ENCODE results near the gene IGFLR1.
"Not testable (repeated sequence)": the region's sequence is repeated elsewhere in the genome, so short reads cannot be mapped to it uniquely, and the experiment has no call there.

Gene IGFLR1

DNA sequence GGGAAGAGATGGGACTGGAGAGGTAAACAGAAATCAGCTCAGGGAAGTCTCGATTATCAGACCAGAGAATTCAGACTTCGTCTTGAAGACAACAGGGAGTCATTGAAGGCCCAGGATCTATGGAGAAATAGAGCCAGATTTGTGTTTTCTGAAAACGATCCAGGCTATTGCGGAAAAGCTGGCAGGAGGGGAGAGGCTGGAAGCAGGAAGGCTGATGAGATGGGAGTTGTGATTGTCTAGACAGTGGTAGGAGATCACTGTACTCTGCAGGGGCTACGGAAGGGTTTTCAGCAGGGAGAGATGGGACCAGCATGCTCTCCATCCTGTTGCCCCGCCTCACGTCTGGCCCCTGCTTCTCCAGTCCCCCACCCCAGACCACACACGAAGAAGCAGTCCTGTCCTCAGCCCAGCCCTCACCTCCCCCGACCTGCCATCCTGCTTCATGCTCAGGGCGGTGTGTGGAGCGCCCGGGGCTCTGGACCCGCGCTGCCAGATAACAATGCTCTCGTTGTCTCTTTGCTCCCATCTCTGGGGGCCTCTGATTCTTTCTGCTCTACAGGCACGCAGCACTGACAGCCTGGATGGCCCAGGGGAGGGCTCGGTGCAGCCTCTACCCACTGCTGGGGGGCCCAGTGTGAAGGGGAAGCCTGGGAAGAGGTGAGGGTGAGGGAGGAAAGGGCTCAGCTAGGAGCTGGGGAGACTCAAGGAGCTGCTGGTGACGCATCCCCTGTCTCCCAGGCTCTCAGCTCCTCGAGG, 35.0 kb upstream of the IGFLR1 start:
- DNase-seq, result no peak

DNA sequence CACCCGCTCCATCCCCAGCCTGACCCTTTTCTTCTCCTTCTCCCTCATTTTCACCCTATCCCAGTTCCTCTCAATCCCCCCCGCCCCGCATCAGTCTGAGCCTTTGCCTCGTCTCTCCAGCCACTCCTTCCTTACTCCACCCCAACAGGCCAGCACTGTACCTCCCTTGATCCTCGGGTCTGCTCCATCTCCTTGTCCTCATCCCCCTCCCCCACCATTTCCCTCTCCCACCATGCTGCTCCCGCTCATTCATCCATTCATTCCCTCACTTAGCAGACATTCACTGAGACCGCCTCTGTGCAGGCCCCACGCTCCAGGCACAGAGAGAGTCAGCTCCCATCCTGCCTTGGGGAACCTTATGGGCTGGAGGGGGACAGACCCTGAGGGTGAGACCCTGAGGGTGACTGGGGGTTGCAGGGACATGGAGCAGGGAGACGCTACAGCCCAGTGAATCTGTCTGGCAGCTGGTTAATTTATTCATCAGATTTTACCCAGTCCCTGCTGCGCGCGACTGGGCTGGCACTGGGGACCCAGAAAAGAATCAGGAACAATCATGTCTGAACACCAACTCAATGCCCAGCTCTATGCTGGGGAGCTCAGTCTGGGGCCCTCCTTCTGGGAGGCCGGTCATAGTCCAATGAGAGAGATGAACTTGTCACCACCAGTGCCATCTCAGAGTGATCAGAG, 34.0 kb upstream of the IGFLR1 start:
- DNase-seq, result no peak

DNA sequence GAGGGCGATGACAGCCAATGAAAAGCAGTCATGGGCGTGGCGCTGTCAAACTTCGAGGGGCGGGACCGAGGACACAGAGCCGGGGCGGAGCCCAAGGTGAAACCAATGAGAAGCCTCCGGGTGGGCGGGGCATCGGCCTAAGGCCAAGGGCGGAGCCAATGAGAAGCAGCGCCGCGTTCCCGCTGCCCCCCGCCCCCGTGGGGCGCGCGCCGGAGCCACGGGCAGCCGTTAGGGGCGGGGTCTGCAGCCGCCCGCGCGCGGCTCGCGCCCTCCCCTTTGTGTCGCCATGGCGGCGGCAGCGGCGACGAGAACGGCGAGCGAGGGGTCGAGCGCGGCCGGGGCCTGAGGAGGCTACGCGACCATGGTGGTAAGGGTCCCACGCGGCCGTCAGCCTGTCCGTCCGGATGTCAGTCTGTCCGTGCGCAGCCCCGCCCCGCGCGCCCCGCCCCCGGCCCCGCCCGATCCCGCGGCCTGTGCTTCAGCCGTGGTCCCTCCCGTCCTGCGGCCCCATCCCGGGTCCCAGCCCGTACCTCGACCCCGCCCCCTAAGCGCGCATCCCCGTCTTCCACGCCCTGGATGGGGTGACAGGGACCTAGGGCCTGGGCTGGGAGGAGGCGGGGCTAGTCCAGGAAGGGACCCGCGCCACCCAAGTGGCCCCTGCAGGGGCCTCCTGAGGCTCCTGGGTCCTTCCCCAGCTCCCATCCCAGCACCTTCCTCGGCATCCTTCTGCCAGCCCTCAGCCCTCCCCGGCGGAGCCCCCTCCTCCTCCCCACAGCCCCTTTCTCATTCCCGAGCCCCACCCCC, 33.2 kb upstream of the IGFLR1 start, which contains the start of gene ARHGAP33:
ARHGAP33 (plus strand) TSS at position 267 of the 804 bp plus-strand sequence; CDS start at position 362, 95 bp downstream.
- peak; percentile 99 for DNase-seq

DNA sequence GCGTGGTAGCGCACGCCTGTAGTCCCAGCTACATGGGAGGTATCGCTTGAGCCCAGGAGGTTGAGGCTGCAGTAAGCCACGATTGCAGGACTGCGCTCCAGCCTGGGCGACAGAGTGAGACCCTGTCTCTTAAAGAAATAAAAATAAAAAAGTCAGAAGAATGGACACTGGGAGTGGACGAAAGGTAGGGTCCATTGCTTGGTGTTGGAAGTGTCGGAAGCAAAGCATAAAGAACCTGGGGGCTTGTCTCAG, 32.7 kb upstream of the IGFLR1 start:
- no peak for DNase-seq

DNA sequence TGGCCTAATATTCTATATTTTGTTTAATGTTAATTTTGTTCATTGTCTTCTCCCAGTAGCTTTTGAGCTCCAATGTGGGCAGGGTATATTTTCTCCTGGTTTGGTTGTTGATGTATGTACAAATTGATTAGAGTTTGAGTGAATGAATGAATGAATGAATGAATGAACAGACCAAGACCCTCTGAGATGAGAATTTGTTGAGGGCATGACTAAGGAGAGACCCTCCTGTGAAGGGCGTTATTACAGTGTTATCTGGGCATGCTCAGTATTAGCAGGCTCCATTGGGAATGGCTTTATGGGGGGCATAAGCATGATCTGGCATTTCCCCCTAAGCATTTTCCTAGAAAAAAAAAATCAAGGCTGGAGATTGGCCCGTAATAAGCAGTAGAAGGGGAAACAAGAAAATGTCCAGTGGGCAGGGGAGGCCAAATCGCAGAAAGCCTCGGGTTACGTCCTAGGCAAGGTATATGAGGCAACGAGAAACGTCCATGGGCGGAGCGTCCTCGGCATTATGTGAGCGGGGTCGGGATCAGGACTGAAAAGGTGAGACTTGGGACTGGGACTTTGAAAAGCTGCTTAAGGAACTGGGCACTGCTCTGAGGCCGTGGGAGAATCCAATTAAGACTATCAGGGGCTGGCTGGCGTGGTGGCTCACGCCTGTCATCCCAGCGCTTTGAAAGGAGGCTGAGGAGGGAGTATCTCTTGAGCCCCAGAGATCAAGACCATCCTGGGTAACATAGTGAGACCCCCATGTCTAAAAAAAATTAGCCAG, 32.2 kb upstream of the IGFLR1 start:
- DNase-seq, result no peak

DNA sequence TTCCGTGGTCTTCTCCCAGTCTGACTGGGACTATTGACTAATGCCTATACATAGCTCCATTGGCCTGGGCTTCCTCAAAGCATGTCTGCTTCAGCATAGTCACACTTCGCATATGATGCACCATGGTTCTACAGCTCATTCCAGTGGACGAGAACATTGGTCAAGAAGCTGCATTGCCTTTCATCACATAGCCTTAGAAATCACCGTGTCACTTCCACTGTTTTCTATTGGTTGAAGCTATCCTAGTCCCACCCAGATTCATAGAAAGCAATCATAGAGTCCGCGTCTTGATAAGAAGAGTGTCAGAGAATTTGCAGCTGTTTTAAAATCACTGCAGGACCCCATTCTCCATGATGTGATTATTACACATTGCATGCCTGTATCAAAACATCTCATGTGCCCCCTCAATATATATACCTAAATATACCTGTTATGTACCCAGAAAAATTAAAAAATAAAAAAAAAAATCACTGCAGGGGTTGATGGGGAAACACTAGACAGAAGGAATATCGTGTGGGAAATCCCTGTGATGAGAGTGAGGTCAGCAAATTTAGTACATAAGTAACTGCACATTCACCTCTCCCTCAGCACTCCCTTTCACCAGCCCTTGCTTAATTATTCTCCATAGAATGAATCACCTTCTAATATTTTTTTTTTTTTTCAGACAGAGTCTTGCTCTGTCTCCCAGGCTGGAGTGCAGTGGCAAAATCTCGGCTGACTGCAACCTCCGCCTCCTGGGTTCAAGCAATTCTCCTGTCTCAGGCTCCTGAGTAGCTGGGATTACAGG, 31.0 kb upstream of the IGFLR1 start:
- no peak for DNase-seq

DNA sequence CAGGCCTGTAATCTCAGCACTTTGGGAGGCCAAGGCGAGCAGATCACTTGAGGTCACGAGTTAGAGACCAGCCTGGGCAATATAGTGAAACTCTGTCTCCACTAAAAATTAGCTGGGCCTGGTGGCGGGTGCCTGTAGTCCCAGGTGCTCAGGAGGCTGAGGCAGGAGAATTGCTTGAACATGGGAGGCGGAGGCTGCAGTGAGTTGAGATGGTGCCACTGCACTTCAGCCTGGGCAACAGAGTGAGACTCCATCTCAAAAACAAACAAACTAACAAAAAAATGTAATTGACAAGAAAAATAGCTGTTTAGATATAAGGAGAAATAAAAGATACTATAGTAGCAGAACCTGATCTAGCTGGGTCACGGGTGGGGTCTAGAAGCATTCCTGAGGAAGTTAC, 30.1 kb upstream of the IGFLR1 start:
- DNase-seq, result not testable (repeated sequence)

DNA sequence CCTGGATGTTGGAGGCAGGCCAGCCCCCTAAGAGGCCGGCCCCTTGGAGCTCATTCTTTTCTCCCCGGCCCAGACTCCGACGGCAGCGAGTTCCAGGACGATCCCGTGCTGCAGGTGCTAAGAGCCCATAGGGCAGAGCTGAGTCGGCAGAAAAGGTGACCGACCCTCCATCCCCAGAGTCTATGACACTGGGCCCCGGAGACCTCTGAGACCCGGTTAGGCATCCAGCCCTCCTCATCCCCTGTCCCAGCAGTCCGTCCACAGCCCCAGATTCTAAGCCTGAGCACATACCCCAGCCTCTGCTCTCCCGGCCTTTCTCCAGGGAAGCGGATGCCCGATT, 25.8 kb upstream of the IGFLR1 start:
- no peak for DNase-seq

DNA sequence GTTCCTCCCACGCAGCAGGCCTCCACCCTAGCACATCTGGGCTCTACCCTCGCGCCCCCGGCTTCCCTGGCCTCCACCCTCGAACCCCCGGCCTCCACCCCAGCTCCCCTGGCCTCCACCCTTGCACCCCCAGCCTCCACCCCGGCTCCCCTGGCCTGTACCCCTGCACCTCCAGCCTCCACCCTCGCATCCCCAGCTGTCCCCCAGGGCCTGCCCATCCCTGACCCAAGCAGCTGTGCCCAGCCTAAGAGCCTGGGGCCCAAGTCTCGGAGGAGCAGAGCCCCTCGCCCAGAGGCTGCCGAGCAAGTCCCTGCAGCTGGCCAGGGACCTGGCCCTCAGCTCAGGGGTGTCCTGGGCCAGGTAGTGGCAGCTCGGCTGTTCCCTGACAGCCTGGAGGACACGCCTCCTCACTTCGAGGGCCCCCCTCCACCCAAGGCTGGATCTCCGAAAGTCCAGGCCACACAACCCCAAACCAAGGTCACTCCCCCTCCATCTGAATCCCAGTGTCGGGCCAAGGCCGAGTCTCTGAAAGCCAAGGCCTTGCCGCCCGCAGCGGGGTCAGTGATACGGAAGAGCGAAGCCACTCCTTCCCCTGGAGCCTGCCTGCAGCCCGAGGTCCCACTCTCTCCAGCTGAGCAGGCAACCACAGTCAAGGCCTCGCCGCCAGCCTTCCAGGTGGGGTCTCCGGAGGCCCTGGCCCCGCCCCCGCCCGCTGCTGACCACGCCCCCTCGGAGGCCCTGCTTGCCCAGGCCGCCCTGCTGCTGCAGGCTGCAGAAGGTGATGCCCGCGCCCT, 25.2 kb upstream of the IGFLR1 start:
- DNase-seq, result no peak

DNA sequence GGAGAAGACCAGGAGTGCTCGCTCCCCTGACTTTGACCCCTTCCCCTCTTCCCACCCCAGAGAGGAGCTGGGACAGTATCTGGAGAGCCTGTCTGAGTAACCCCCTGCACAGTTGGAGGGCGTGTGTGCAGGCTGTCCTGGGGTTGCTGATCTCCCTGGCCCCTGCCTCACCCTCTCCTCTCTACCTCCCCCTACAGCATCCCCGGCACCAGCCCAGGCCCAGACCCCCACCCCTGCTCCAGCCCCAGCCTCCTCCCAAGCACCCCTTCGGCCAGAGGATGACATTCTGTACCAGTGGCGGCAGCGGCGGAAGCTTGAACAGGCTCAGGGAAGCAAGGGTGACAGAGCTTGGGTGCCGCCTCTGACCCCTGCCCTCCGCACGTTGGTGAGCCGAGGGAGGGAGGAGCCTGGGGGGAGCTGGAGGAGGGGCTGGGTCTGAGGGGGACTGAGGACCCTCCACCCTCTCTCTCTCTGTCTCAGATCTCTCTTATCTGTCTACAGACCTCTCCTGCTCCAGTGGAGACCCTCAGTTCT, 24.4 kb upstream of the IGFLR1 start:
- no peak for DNase-seq

DNA sequence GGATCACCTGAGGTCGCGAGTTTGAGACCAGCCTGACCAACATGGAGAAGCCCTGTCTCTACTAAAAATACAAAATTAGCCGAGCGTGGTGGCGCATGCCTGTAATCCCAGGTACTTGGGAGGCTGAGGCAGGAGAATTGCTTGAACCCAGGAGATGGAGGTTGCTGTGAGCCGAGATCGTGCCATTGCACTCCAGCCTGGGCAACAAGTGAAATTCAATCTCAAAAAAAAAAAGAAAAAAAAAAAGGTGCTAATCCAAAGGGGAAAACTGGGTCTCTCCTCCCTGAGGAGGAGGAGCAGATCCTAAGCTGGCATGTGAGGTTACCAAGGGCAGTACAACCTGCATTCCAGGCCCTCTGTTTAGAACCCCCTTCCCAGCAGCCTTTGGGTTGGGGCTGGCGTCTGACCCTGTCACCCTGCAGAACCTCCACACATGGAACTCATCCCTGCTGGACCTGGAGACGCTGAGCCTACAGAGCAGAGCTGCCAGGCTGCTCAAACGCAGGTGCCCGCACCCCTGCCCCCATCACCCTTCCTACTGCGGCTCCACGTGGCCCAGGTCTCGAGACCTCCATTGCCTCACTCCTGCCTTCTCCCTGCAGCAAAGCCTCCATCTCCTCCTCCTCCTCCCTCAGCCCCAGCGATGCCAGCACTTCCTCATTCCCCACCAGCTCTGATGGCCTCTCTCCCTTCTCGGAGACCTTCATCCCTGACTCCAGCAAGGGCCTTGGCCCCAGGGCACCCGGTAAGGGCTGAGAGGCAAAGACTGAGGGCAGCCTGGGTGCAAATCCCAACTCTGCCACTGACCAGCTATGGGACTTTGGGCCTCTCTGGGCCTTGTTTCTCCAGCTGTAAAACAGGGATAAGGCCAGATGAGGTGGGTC, 22.4 kb upstream of the IGFLR1 start:
- no peak for DNase-seq

DNA sequence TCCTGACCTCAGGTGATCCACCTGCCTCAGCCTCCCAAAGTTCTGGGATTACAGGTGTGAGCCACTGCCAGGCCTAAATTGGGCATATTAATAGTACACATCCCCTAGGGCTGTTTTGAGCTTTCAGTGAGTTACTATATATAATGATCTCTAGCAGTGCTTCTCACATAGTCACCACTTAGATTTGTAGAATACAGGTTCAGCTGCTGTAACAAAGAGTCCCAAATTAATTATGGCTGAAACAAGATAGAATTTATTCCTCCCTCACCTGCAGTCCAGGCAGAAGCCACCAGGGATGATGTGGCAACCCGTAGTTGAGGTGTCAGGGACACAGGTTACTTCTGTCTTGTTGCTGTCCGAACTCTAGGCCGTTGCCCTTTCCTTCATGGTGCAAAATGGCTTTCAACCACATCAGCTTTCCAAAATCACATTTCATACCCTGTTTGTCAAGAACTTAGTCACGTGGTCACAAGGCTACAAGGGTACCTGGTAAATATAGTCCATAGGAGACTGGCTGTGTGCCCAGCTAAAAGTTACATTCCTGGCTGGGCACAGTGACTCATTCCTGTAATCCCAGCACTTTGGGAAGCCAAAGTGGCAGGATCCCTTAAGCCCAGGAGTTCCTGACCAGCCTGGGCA, 18.6 kb upstream of the IGFLR1 start:
- DNase-seq, result no peak

DNA sequence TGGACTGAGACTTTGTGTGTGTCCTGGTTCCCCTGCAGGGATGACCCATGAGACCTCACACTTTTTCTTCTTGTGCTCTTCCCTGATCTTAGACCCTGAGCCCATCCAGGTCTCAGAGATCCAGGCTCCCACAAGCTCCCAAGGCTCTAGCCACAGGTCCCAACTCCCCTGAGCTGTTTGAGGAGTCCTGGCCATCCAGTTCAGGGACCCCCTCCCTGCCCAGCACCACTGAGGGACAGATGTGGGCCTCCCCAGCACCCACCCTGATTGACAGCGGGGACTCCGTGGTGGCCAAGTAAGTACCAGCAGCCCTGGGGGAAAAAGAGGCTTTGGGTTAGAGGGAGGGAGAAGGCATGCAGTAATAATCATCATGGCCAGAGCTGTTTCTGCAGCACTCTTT, 17.4 kb upstream of the IGFLR1 start:
- no peak for DNase-seq

DNA sequence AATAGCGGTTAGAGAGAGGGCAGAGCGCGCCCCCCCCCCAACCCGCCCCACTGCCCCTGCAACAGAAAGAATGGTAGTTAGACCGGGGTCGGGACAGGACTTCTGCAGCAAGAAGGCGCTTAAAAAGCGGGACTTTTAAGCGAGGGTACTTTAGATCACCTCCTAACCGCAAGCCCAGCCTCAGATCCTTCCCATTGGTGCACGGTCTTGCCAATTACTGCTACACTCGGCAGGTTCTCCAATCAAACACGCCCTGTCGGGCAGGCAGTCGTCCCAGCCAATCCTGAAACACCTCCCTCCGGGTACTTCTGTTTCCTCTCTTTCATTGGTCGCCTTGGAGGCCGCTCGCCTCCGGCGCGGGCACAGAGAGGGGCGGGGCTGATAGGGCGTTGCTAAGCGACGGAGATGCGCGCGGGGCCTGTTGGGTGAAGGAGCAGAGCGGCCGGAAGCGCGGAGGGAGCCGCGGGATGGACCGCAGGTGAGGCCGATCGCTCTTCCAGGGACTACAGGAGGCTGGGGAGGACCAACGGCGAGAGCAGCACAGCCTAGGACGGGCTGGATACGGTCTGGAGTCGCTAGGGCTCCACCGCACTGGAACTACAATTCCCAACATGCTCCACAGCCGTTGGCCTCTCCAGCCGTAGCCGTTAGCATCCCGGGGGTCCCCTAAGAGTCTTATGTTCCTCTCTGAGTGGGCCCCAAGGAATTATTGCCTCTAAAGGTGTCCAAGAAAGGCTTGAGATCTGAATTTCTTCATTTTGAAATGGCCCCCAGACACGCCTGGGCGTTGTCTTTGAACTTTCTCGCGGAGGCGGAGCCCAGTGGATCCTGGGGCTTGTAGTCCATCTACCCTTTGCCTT, 15.7 kb upstream of the IGFLR1 start, which contains the start of gene PROSER3:
PROSER3 (plus strand) TSS at position 428 of the 860 bp plus-strand sequence; CDS start at position 468, 40 bp downstream.
- peak; percentile 97 for DNase-seq

DNA sequence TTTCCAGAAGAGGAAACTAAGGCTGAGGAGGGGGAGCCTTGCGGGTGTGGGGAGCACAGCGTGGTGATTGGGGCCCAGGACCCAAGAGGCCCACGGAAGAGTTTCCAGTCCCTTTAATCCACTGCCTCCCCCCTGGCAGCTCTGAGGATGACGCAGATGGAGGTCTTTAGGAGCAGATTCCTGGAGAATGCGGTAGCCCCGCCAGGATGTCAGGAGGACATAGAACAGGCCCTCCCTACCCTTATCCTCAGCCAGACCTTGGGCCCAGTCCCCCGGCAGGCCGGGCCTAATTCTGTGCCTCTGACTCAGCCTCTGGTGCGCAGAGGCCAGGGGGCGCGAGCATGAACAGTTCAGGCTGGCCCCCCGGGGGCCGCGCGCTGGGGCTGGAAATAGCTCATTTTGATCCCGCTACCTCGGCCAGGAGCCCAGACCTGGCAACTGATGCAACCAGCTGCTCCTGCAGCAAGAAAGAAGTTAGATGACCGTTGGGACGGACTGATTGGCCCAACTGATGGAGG, 15.0 kb upstream of the IGFLR1 start:
- no peak for DNase-seq

DNA sequence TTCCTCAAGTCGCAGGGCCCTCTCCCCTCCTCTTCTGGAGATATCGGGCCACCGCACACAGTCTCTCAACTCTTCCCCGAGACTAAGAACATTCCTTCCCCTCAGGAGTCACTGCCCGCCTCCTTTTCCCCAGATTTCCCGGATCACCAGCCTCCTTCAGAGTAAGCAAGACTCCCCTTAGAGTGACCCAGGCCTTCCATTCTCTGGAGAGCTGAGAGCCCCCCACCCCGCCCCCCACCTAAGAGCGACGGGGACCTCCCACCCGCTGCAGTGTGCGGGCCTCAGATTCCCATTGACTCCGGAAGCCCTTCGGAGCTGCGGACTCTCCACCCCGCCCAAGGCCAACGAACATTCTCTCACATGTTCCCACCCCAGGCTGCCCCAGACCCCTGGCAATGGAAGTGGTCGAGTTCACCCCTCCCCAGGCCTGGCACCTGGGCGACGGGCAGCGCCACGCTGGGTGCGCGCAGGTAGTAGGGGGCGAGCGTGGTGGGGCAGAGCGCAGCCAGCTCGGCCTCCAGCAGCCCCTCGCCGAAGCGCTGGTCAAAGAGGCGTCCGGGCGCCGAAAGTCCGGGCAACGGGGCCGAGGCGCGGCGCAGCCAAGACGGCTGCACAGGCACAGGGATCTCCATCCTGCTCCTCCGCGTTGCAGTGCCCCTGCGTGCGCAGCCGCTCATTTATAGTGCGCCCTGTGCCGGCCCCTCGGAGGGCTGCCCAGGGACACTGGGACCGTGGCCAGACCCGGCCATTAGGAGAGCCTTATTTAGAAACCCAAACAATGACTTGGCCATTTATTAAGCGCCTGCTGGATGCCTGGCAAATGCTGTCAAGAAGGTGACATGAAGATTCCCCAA, 14.4 kb upstream of the IGFLR1 start, which contains the start of gene HSPB6:
HSPB6 (minus strand) TSS at position 653 of the 854 bp plus-strand sequence; CDS start at position 632, 21 bp downstream.
- DNase-seq, result no peak

Data from effector CD4-positive, alpha-beta T cell (primary cell).